ENCODE data around the gene MORC1. TPM values are rescaled to one million over a fixed set of nuclear protein-coding genes. Genes with fewer than 3 reads are reported as not detected.

MORC1 gene
- total RNA-seq, 1 experiment from 2014 or later, result not detected

- DNase-seq (ENCODE audit: low read depth), result no peak
These were observed 91.1 kb downstream of the MORC1 start for GRCh38 chr3:109026821-109027220.

- DNase-seq (ENCODE audit: low read depth), result no peak
These were observed 92.0 kb downstream of the MORC1 start for GRCh38 chr3:109025896-109026295.

- peak; percentile 3 for DNase-seq (ENCODE audit: low read depth)
These were observed 94.2 kb downstream of the MORC1 start for GRCh38 chr3:109023656-109024254.

GRCh38 chr3:109023167-109023566, 94.8 kb downstream of the MORC1 start:
- no peak for DNase-seq (ENCODE audit: low read depth)

GRCh38 chr3:109021556-109021955, 96.4 kb downstream of the MORC1 start:
- no peak for DNase-seq (ENCODE audit: low read depth)

GRCh38 chr3:109018828-109019227, 99.1 kb downstream of the MORC1 start:
- no peak for DNase-seq (ENCODE audit: low read depth)

GRCh38 chr3:109005443-109005842, 112.5 kb downstream of the MORC1 start:
- DNase-seq (ENCODE audit: low read depth), result no peak

- DNase-seq (ENCODE audit: low read depth), result no peak
These were observed 119.5 kb downstream of the MORC1 start for GRCh38 chr3:108998436-108998835.

GRCh38 chr3:108985844-108986243, 132.1 kb downstream of the MORC1 start:
- DNase-seq (ENCODE audit: low read depth), result no peak

- no peak for DNase-seq (ENCODE audit: low read depth)
These were observed 134.9 kb downstream of the MORC1 start for GRCh38 chr3:108983051-108983450.

- DNase-seq (ENCODE audit: low read depth), result no peak
These were observed 141.9 kb downstream of the MORC1 start for GRCh38 chr3:108976058-108976457.

- no peak for DNase-seq (ENCODE audit: low read depth)
These were observed 144.9 kb downstream of the MORC1 start for GRCh38 chr3:108973019-108973418.

GRCh38 chr3:108972482-108972881, 145.5 kb downstream of the MORC1 start:
- no peak for DNase-seq (ENCODE audit: low read depth)

GRCh38 chr3:108970561-108970960, 147.4 kb downstream of the MORC1 start:
- no peak for DNase-seq (ENCODE audit: low read depth)

- DNase-seq (ENCODE audit: low read depth), result no peak
These were observed 151.2 kb downstream of the MORC1 start for GRCh38 chr3:108966773-108967172.

GRCh38 chr3:108959017-108959416, 158.9 kb downstream of the MORC1 start:
- DNase-seq (ENCODE audit: low read depth), result peak; percentile 6

GRCh38 chr3:108953700-108954099, 164.2 kb downstream of the MORC1 start, which contains the start of gene GUCA1C:
Gene GUCA1C, minus strand, starts transcription at chr3:108953879. Its CDS starts 117 bp downstream, at chr3:108953762.
- DNase-seq (ENCODE audit: low read depth), result no peak

GRCh38 chr3:108953210-108953609, 164.7 kb downstream of the MORC1 start:
- DNase-seq (ENCODE audit: low read depth), result no peak

- no peak for DNase-seq (ENCODE audit: low read depth)
These were observed 166.0 kb downstream of the MORC1 start for GRCh38 chr3:108951820-108952501.

- no peak for DNase-seq (ENCODE audit: low read depth)
These were observed 170.1 kb downstream of the MORC1 start for GRCh38 chr3:108947855-108948254.

- peak; percentile 32 for DNase-seq (ENCODE audit: low read depth)
These were observed 171.3 kb downstream of the MORC1 start for GRCh38 chr3:108946292-108947285.

GRCh38 chr3:108940568-108941263, 177.2 kb downstream of the MORC1 start:
- DNase-seq (ENCODE audit: low read depth), result peak; percentile 14

Measured in Daoy (cell line).